Nephron progenitor cell (in vitro differentiated cells): ENCODE data around the gene SLC22A7.
A peak's percentile ranks its signal among the peaks of the same experiment; 100 is the strongest.

Source experiments
- DNase-seq: peaks from one replicate; pipeline ENCODE4 v3.0.0; 2021
- H3K27ac Mint-ChIP-seq: 2 replicates; pipeline ENCODE4 v1.8.0; 2021; ENCODE audit warnings: mild to moderate bottlenecking, moderate library complexity, mixed read lengths
- H3K27me3 Mint-ChIP-seq: 2 replicates; pipeline ENCODE4 v1.8.0; 2021; ENCODE audit warnings: mild to moderate bottlenecking, low read depth, mixed read lengths; ENCODE audit not compliant: poor library complexity
- H3K36me3 Mint-ChIP-seq: 2 replicates; pipeline ENCODE4 v1.8.0; 2021; ENCODE audit warnings: low read depth, mixed read lengths
- H3K4me1 Mint-ChIP-seq: 2 replicates; pipeline ENCODE4 v1.8.0; 2021; ENCODE audit warnings: mixed read lengths
- H3K4me3 Mint-ChIP-seq: 2 replicates; pipeline ENCODE4 v1.8.0; 2021; ENCODE audit warnings: mild to moderate bottlenecking, moderate library complexity, mixed read lengths
- H3K9me3 Mint-ChIP-seq: 2 replicates; pipeline ENCODE4 v1.8.0; 2021; ENCODE audit warnings: mild to moderate bottlenecking, moderate library complexity, mixed read lengths
- TF ChIP-seq, protein P1 (sequence below): fragments of 200-600 bp; sonication (generic); IDR thresholded peaks from 2 replicates; pipeline ENCODE4 v1.5.0; 2021; ENCODE audit warnings: antibody characterized with exemption

SLC22A7 gene

DNA sequence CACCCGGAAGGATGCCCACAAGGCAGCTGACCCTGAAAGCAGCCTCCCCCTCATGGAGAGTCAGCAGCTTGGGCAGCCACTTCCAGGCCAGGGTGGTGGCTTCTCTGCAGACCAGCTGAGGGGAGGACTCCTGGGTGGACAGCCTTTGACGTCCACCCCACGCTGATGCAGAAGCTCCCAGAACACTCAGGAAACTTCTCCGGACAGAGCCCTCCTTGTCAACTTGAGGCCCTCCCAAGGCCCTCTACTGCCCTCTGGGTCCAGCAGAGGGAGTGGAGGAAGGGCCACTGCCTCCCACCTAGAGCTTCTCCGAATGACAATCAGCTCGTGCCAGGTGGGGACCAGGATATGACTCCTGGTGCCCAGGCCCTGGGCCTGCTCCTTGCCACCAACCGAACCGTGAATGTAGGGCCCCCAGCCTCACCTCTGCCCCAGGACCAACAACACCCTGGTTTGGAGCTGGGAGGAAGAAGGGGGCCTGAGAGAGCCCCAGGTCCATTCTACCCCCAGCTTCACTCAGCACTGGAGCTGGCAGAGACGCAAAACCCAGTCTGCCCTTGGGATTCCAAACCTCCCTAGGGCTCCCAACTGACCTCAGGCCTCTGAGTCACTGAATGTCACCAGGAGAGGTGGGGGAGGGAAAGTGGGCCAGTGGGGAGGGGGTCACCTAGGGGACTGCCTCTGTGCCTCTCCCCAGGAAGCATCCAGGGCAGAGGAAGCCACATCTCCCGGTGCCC, 10.9 kb upstream of the SLC22A7 start:
- no peak overlapping the region for H3K27ac Mint-ChIP-seq
- H3K36me3 Mint-ChIP-seq: no peaks in the 10 kb centered on the region
- H3K27me3 Mint-ChIP-seq: peaks cover 39% of the 10 kb centered on the region
- H3K4me3 Mint-ChIP-seq: no peak overlapping the region
- TF ChIP-seq, protein P1, sequence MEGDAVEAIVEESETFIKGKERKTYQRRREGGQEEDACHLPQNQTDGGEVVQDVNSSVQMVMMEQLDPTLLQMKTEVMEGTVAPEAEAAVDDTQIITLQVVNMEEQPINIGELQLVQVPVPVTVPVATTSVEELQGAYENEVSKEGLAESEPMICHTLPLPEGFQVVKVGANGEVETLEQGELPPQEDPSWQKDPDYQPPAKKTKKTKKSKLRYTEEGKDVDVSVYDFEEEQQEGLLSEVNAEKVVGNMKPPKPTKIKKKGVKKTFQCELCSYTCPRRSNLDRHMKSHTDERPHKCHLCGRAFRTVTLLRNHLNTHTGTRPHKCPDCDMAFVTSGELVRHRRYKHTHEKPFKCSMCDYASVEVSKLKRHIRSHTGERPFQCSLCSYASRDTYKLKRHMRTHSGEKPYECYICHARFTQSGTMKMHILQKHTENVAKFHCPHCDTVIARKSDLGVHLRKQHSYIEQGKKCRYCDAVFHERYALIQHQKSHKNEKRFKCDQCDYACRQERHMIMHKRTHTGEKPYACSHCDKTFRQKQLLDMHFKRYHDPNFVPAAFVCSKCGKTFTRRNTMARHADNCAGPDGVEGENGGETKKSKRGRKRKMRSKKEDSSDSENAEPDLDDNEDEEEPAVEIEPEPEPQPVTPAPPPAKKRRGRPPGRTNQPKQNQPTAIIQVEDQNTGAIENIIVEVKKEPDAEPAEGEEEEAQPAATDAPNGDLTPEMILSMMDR: peak; percentile 42
- DNase-seq: no peak
- peaks cover 30% of the 10 kb centered on the region for H3K4me1 Mint-ChIP-seq
- H3K9me3 Mint-ChIP-seq: no peaks in the 10 kb centered on the region

DNA sequence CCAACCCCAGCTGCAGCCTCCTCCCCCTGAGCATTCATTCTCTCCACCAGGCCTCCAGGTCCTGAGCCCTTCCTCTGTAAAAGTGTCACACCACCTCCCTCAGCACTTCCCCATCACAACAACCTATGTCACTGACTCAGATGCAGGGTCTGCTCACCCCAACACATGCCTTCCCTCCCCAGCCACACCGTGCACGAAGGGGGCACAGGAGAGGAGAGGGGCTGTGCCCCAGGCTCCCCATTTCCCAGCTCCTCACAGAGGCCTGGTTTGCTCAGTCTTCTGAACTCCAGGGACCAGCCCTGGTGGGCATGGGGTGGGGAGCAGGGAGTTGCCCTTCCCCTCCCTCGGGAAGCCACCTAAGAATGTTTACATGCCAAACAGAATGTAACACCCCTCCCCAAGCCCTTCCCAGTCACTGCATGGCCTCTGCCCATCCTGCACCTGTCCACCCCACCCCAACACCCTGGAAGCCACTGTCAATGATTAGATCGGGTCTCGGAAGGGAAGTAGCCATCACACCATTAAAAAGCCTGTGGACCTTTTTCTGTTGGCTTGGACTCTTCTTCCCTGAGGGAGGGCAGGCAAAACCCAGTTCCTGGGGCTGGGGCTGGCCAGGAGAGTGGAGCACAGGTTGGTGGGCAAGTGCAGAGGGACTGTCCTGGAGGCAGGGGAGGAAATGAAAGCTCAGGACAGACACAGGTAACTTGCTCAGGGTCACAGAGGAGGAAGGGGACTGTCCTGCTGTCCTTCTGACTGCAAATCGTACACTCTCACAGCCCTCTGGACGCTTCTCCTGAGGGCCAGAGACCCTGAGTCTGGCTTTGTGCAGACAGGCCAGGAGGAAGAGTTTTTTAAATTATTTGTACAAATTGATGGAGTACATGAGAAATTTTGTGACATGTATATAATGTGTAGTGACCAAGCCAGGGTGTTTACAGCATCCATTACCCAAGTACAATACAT, 10.1 kb upstream of the SLC22A7 start:
- H3K27me3 Mint-ChIP-seq: peaks cover 42% of the 10 kb centered on the region
- DNase-seq: no peak
- peak overlapping the region; percentile 8 for H3K27ac Mint-ChIP-seq

DNA sequence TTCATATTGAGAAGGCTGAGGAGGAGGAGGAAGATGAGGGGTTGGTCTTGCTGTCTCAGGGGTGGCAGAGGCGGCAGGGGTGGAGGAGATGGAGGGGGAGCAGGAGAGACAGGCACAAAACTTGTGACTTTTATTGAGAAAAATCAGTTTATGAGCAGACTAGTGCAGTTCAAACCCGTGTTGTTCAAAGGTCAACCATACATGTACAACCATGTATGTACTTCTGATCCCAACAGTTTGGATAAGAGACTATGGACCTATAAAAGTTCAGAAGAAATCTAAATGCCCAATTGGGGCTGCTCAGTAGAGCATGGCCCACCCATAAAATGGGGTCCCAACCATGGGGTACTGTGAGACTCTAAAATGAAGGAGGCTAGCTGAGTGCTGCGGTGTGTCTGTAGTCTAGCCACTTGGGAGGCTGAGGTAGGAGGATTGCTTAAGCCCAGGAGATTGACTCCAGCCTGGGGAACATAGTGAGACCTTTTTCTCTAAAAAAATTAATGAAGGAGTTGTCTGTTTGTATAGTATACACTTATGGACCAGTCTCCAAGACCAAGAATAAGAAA, 7.6 kb upstream of the SLC22A7 start:
- Mint-ChIP-seq H3K27me3 (peaks cover 39% of the 10 kb centered on the region), H3K9me3 (no peaks in the 10 kb centered on the region), H3K27ac (peak overlapping the region; percentile 37), H3K4me1 (peaks cover 22% of the 10 kb centered on the region), H3K36me3 (no peaks in the 10 kb centered on the region), H3K4me3 (no peak overlapping the region)
- no peak for DNase-seq
- TF ChIP-seq, protein P1: no peak

More for the DNA sequence above, 10.1 kb upstream of the SLC22A7 start:
- Mint-ChIP-seq H3K9me3 (no peaks in the 10 kb centered on the region), H3K4me3 (no peak overlapping the region), H3K36me3 (no peaks in the 10 kb centered on the region), H3K4me1 (peaks cover 22% of the 10 kb centered on the region)
- TF ChIP-seq, protein P1: no peak

DNA sequence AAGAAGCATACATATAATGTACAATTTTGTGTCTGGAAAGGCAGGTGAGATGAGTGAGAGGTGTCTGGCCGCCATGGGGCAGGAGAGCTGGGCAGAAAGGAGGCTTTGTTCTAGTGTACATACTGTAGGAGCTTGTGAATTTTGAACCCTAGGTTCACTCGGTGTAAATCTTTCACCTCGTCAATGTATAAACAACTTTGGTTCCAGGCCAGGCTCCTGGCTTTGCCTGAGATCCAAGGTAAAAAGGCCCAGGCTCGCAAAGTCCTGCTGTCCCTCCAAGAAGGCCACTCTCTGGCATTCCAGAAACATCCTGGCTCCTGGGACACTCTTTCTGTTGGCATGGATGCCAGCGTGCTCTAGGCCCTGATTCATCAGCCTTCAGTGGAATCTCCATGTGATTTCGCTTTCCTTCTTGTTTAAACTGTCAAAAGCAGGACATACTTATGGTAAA, 7.1 kb upstream of the SLC22A7 start:
- TF ChIP-seq, protein P1: no peak
- peaks cover 34% of the 10 kb centered on the region for H3K27me3 Mint-ChIP-seq
- H3K4me1 Mint-ChIP-seq: peaks cover 17% of the 10 kb centered on the region
- H3K27ac Mint-ChIP-seq: peak overlapping the region; percentile 37
- no peak for DNase-seq
- H3K9me3 Mint-ChIP-seq: no peaks in the 10 kb centered on the region
- H3K36me3 Mint-ChIP-seq: no peaks in the 10 kb centered on the region
- no peak overlapping the region for H3K4me3 Mint-ChIP-seq

DNA sequence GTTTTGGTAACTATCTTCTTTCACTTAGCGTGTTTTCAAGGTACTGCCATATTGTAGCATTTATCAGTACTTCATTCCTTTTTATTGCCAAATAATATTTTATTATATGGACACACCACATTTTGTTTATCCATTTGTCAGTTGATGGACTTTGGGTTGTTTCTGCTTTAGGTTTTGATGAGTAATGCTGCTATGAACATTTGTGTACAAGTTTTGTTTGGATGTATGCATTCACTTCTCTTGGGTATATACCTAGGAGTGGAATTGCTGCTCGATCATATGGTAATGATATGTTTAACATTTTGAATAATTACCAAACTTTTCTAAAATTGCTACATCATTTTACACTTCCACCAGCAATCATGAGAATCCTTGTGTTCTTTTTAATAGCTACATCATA, 6.4 kb upstream of the SLC22A7 start:
- TF ChIP-seq, protein P1: no peak
- no peaks in the 10 kb centered on the region for H3K9me3 Mint-ChIP-seq
- H3K27ac Mint-ChIP-seq: no peak overlapping the region
- H3K4me1 Mint-ChIP-seq: peaks cover 15% of the 10 kb centered on the region
- no peak overlapping the region for H3K4me3 Mint-ChIP-seq
- H3K36me3 Mint-ChIP-seq: no peaks in the 10 kb centered on the region
- peaks cover 30% of the 10 kb centered on the region for H3K27me3 Mint-ChIP-seq
- DNase-seq: no peak
